SK-N-SH (cell line): ENCODE measurements around the gene ADAMTSL1. TPM values are rescaled to one million over a fixed set of nuclear protein-coding genes. Genes with fewer than 3 reads are reported as not detected.

Experiments
- CTCF ChIA-PET: fragments of 300-600, 350-600 bp; formaldehyde crosslinking; extraction: SDS; loops from one replicate; lab custom pipeline; 2021; lab: Yijun Ruan, JAX
- POLR2A ChIA-PET: fragments of 350-600 bp; sonication (Branson Sonifier 250); formaldehyde crosslinking; extraction: SDS; loops from one replicate; lab custom pipeline; 2020; ENCODE audit warnings: antibody characterized with exemption, inconsistent platforms; lab: Yijun Ruan, JAX
- DNase-seq: peaks from one replicate; pipeline ENCODE4 v3.0.0; 2012
- H2AFZ ChIP-seq: fragments of 200-600 bp; sonication (generic); 2 replicates; pipeline ENCODE4 v1.8.1; 2016; ENCODE audit warnings: antibody characterized with exemption, mild to moderate bottlenecking, low read depth
- H3F3A ChIP-seq: fragments of 200-600 bp; sonication (generic); replicated peaks from 2 replicates; pipeline ENCODE3; 2016; ENCODE audit warnings: antibody characterized with exemption, mild to moderate bottlenecking; ENCODE audit not compliant: insufficient read depth
- H3K27ac ChIP-seq, 2 experiments: fragments of 200-500 bp in 1 of 2; fragments of 200-600 bp in 1 of 2; sonication (Bioruptor generic) in 1 of 2; sonication (generic), shearing (Covaris generic) in 1 of 2; 2 replicates each; pipeline versions ENCODE4 v1.5.1 to v1.6.1; 2014 to 2016; ENCODE audit warnings: low read depth in 2 of 2, inconsistent platforms in 1 of 2, low read length in 1 of 2, mild to moderate bottlenecking in 1 of 2, mixed read lengths in 1 of 2
- H3K27me3 ChIP-seq: fragments of 200-600 bp; sonication (generic), shearing (Covaris generic); 2 replicates; pipeline ENCODE4 v1.6.1; 2016; ENCODE audit warnings: mixed run types; ENCODE audit not compliant: insufficient read depth
- H3K36me3 ChIP-seq, 2 experiments: fragments of 200-500 bp in 1 of 2; fragments of 200-600 bp in 1 of 2; sonication (Bioruptor generic) in 1 of 2; sonication (generic) in 1 of 2; replicated peaks in 1 of 2; 2 replicates each; pipeline versions ENCODE3 to v1.5.1; 2014 to 2016; ENCODE audit warnings: low read length in 1 of 2, mild to moderate bottlenecking in 1 of 2; ENCODE audit not compliant: insufficient read depth in 2 of 2, control insufficient read depth in 1 of 2
- H3K4me1 ChIP-seq, 2 experiments: fragments of 200-500 bp in 1 of 2; fragments of 200-600 bp in 1 of 2; sonication (Bioruptor generic) in 1 of 2; sonication (generic), shearing (Covaris generic) in 1 of 2; 2 replicates each; pipeline versions ENCODE4 v1.5.1 to v1.6.1; 2014 to 2016; ENCODE audit warnings: low read depth in 1 of 2, low read length in 1 of 2, mixed run types in 1 of 2; ENCODE audit not compliant: insufficient read depth in 2 of 2, control insufficient read depth in 1 of 2
- H3K4me2 ChIP-seq: fragments of 200-600 bp; sonication (generic), shearing (Covaris generic); 2 replicates; pipeline ENCODE4 v1.6.1; 2017; ENCODE audit warnings: mixed run types
- H3K4me3 ChIP-seq, 2 experiments: fragments of 200-500 bp in 1 of 2; fragments of 200-600 bp in 1 of 2; sonication (Bioruptor generic) in 1 of 2; sonication (generic), shearing (Covaris generic) in 1 of 2; 2 replicates each; pipeline versions ENCODE4 v1.5.1 to v1.8.1; 2014 to 2016; ENCODE audit warnings: low read depth in 2 of 2, inconsistent platforms in 1 of 2, low read length in 1 of 2, mild to moderate bottlenecking in 1 of 2, mixed read lengths in 1 of 2, moderate library complexity in 1 of 2
- H3K79me2 ChIP-seq: fragments of 200-600 bp; sonication (generic); 2 replicates; pipeline ENCODE4 v1.8.1; 2017; ENCODE audit warnings: mild to moderate bottlenecking; ENCODE audit not compliant: insufficient read depth
- H3K9ac ChIP-seq: fragments of 200-600 bp; sonication (generic); 2 replicates; pipeline ENCODE4 v1.6.1; 2017; ENCODE audit warnings: mixed run types
- H3K9me2 ChIP-seq: fragments of 200-600 bp; sonication (generic); 2 replicates; pipeline ENCODE4 v1.6.1; 2017; ENCODE audit warnings: mixed run types
- H3K9me3 ChIP-seq: fragments of 200-600 bp; sonication (generic); 2 replicates; pipeline ENCODE4 v1.6.1; 2017; ENCODE audit warnings: mixed run types, mild to moderate bottlenecking, moderate library complexity
- H4K20me1 ChIP-seq: fragments of 200-600 bp; sonication (generic); 2 replicates; pipeline ENCODE4 v1.6.1; 2017; ENCODE audit warnings: mild to moderate bottlenecking, mixed run types; ENCODE audit not compliant: insufficient read depth
- ELF1 ChIP-seq: IDR thresholded peaks from 2 replicates; pipeline ENCODE4 v1.4.0; 2012
- EP300 ChIP-seq, 2 experiments: IDR thresholded peaks; 2 replicates each; pipeline versions ENCODE4 v1.4.0 to v1.6.1; 2012; ENCODE audit warnings: borderline replicate concordance in 1 of 2, low read depth in 1 of 2, low read length in 1 of 2
- FOSL2 ChIP-seq: IDR thresholded peaks from 2 replicates; pipeline ENCODE4 v1.4.0; 2012; ENCODE audit warnings: low read depth, mild to moderate bottlenecking, moderate library complexity, borderline replicate concordance
- FOXM1 ChIP-seq: IDR thresholded peaks from 2 replicates; pipeline ENCODE4 v1.4.0; 2012; ENCODE audit warnings: low read depth, mild to moderate bottlenecking
- MXI1 ChIP-seq: IDR thresholded peaks from 2 replicates; pipeline ENCODE4 v1.6.1; 2012; ENCODE audit warnings: mild to moderate bottlenecking, low read depth, low read length, improper control_type of control experiment
- NRF1 ChIP-seq: IDR thresholded peaks from 2 replicates; pipeline ENCODE4 v1.6.1; 2012; ENCODE audit warnings: low read depth, mild to moderate bottlenecking, low read length
- PBX3 ChIP-seq: IDR thresholded peaks from 2 replicates; pipeline ENCODE4; 2012
- REST ChIP-seq: IDR thresholded peaks from 2 replicates; pipeline ENCODE4 v1.6.1; 2012; ENCODE audit warnings: mild to moderate bottlenecking, low read depth, low read length, moderate library complexity
- SIN3A ChIP-seq: IDR thresholded peaks from 2 replicates; pipeline ENCODE4 v1.6.1; 2012; ENCODE audit warnings: low read depth, mild to moderate bottlenecking, low read length, moderate library complexity, borderline replicate concordance
- SMC3 ChIP-seq: IDR thresholded peaks from 2 replicates; pipeline ENCODE4 v1.6.1; 2012; ENCODE audit warnings: low read depth, low read length, improper control_type of control experiment
- TAF1 ChIP-seq: IDR thresholded peaks from 2 replicates; pipeline ENCODE4 v1.6.1; 2012; ENCODE audit warnings: low read depth, mild to moderate bottlenecking, low read length, moderate library complexity, borderline replicate concordance
- USF1 ChIP-seq: IDR thresholded peaks from 2 replicates; pipeline ENCODE4 v1.4.0; 2012; ENCODE audit warnings: low read depth, borderline replicate concordance
- USF2 ChIP-seq: fragments of 150-350 bp; IDR thresholded peaks from 2 replicates; pipeline ENCODE4 v1.6.1; 2017; ENCODE audit warnings: antibody characterized with exemption, low read length, low read depth, borderline replicate concordance
- ZBTB33 ChIP-seq: IDR thresholded peaks from 2 replicates; pipeline ENCODE4 v1.4.0; 2012; ENCODE audit warnings: low read depth, borderline replicate concordance
- WGBS: methylation state at CpG from one replicate; pipeline ENCODE4 v1.1.6; 2017; ENCODE audit warnings: low lambda C conversion rate; 5-methylcytosine and 5-hydroxymethylcytosine counted together
- polyA plus RNA-seq, 3 experiments: library from polyadenylated mRNA; depleted of rRNA; stranded (reverse); fragments of >200 nt; gene quantifications; 2 replicates each; pipeline ENCODE4 v1.2.3, GENCODE V29; 2012

The ADAMTSL1 gene
- polyA plus RNA-seq, 1 of the 3 experiments (the other 2 are of a cell fraction), result 114 TPM

- no peak overlapping the region for H3K4me3 ChIP-seq
Measured at GRCh38 chr9:18926513-18926912, 452.6 kb downstream of the ADAMTSL1 start.

More at GRCh38 chr9:18926513-18926912, 452.6 kb downstream of the ADAMTSL1 start:
- ChIA-PET POLR2A (no interaction called here), CTCF (interaction anchor here (0.9 kb wide), 1 partner anchor 9 kb away, joined by 3 read pairs; no protein-coding TSS in a partner anchor)
- Histone ChIP-seq H3K9me3 (no peaks in the 10 kb centered on the region), H3K4me1 (peaks cover 4 to 10% of the 10 kb centered on the region in 2 experiments; a peak in 2 of 4 replicates), H3K27me3 (no peaks in the 10 kb centered on the region), H3K79me2 (no peaks in the 10 kb centered on the region), H3K4me2 (no peak overlapping the region), H3K9me2 (no peaks in the 10 kb centered on the region), H4K20me1 (no peaks in the 10 kb centered on the region), H3K27ac (no peak overlapping the region), H2AFZ (no peak overlapping the region), H3F3A (no peaks in the 10 kb centered on the region), H3K36me3 (no peaks in the 10 kb centered on the region), H3K9ac (no peak overlapping the region)
- DNase-seq, result no peak
- 55% methylated on average over 3 of the region's 3 CpGs for WGBS
- no peak for TF ChIP-seq USF2
- TF ChIP-seq REST, result no peak
- no peak for TF ChIP-seq PBX3
- no peak for TF ChIP-seq NRF1
- TF ChIP-seq USF1, result no peak
- TF ChIP-seq FOSL2, result no peak
- TF ChIP-seq EP300 (IDR thresholded peaks at IDR 0.05; ENCODE audit: borderline replicate concordance in 1 of 2, low read depth in 1 of 2, low read length in 1 of 2), result no peak
- no peak for TF ChIP-seq SIN3A
- no peak for TF ChIP-seq SMC3
- no peak for TF ChIP-seq MXI1
- TF ChIP-seq TAF1, result no peak
- no peak for TF ChIP-seq FOXM1
- no peak for TF ChIP-seq ELF1
- TF ChIP-seq ZBTB33, result no peak
